Measurements from ENCODE around the gene MRPL18. TPM values are rescaled to one million over a fixed set of nuclear protein-coding genes. Genes with fewer than 3 reads are reported as not detected.

The MRPL18 gene
- total RNA-seq, 2 experiments from 2014 or later: 81.8 to 83.5 TPM

DNA sequence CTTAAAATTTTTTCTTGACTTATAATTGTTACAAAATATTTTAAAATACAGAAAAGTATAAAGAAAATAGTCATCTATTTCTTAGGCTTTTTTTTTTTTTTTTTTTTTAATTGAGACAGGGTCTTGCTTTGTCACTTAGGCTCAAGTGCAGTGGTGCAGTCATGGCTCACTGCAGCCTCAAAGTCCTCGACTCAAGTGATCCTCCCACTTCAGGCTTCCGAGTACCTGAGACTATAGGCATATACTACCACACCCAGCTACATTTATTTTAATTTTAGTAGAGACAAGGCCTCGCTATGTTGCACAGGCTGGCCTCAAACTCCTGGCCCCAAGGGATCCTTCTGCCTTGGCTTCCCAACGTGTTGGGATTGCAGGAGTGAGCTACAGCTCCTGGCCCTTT lies 33.8 kb upstream of the MRPL18 start:
- no peak for ATAC-seq
- intact Hi-C loops (cut with micrococcal nuclease): no loop called here
- no peak for DNase-seq
- ChIA-PET CTCF (interaction anchor here (0.8 to 1.7 kb wide), 4 partner anchors 22 to 34 kb away, joined by 3 to 4 read pairs (median 4); partner anchors contain the start of genes MRPL18 and WTAP), POLR2A (interaction anchor here (0.8 to 1.5 kb wide), 4 partner anchors 10 to 27 kb away, joined by 3 to 4 read pairs (median 4); no protein-coding TSS in a partner anchor)
- H3K27ac Mint-ChIP-seq: no peak overlapping the region
- H3K4me1 Mint-ChIP-seq (ENCODE audit: low read depth): peaks cover 17% of the 10 kb centered on the region
- TF ChIP-seq, protein P1, sequence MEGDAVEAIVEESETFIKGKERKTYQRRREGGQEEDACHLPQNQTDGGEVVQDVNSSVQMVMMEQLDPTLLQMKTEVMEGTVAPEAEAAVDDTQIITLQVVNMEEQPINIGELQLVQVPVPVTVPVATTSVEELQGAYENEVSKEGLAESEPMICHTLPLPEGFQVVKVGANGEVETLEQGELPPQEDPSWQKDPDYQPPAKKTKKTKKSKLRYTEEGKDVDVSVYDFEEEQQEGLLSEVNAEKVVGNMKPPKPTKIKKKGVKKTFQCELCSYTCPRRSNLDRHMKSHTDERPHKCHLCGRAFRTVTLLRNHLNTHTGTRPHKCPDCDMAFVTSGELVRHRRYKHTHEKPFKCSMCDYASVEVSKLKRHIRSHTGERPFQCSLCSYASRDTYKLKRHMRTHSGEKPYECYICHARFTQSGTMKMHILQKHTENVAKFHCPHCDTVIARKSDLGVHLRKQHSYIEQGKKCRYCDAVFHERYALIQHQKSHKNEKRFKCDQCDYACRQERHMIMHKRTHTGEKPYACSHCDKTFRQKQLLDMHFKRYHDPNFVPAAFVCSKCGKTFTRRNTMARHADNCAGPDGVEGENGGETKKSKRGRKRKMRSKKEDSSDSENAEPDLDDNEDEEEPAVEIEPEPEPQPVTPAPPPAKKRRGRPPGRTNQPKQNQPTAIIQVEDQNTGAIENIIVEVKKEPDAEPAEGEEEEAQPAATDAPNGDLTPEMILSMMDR (IDR thresholded peaks at IDR 0.05): no peak
- H3K27me3 Mint-ChIP-seq: no peaks in the 10 kb centered on the region
- peaks cover 46% of the 10 kb centered on the region for H3K36me3 Mint-ChIP-seq (ENCODE audit: low read depth)
- H3K9me3 Mint-ChIP-seq: no peaks in the 10 kb centered on the region
- no peak overlapping the region for H3K4me3 Mint-ChIP-seq

DNA sequence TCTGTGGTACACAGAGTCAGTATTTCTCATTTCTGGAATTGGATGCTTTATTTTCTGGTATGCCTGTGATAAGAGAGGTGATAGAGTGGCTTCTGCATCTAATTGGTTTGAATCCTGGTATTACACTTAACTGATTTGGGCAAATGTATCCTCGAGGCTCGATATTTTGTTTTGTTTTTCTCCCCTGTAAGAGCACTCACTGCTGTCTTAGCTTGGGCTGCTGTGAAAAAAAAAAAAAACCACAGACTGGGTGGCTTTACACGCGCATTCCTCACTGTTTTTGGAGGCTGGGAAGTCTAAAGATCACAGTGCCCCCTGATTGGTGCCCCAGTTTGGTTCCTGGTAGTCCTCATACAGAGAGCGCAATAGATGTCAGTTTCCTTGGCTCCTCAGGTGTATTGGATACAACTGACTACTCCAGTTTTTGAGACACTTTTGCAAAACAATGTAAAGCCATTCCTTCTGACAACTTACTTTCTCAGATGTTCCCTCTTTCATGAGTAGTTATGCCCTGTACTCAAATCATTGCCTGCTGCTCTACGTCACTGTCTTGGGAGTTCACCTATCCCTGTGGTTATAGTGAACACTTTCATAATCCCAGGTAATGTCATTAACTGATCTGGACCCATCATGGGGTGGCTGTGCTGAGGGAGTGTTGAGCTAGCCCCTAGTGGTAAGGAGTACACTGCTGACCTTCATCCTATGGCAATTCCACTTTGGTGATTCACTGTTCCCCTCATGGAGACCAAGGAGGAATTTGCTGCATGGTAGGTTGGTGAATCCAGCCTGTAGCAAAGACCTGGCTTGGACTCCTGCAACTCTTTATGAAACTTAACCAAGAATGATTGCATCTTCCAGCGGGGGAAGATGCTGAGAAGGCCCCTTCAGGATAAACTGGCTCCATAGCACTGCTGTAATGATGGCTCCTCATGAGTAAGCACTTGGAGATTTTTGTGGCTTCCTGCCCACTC lies 32.0 kb upstream of the MRPL18 start:
- no peak for ATAC-seq
- intact Hi-C loops (cut with micrococcal nuclease): no loop called here
- ChIA-PET POLR2A (interaction anchor here (1.3 to 3.9 kb wide), 3 partner anchors 12 to 31 kb away, joined by 3 to 17 read pairs (median 4); partner anchors contain the start of gene WTAP), CTCF (no interaction called here)
- H3K36me3 Mint-ChIP-seq (ENCODE audit: low read depth): peaks cover 47% of the 10 kb centered on the region
- TF ChIP-seq, protein P1 (IDR thresholded peaks at IDR 0.05): no peak
- no peaks in the 10 kb centered on the region for H3K27me3 Mint-ChIP-seq
- peaks cover 22% of the 10 kb centered on the region for H3K4me1 Mint-ChIP-seq (ENCODE audit: low read depth)
- H3K9me3 Mint-ChIP-seq: no peaks in the 10 kb centered on the region
- H3K27ac Mint-ChIP-seq: peak overlapping the region; percentile 60
- no peak overlapping the region for H3K4me3 Mint-ChIP-seq
- no peak for DNase-seq

DNA sequence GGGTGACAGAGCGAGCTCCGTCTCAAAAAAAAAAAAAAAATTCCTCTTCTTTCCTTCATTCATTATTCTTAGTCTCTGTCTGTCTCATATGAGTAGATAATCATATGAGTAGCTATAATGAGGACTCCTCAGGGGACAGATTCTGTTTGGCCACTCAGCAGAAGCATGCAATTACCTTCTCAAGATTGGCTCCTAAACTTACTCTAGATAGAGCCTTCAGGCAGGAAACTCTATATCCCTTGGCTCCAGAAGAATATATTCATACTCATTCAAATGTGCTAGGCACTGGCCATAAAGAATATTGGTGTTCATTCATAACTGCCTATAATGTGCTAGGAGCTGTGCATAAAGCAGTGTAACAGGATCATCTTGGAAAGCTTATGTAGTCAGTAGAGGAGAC lies 30.6 kb upstream of the MRPL18 start:
- Mint-ChIP-seq H3K4me1 (ENCODE audit: low read depth) (peaks cover 24% of the 10 kb centered on the region), H3K27ac (peak overlapping the region; percentile 7), H3K9me3 (no peaks in the 10 kb centered on the region), H3K4me3 (peak overlapping the region; percentile 6), H3K36me3 (ENCODE audit: low read depth) (peaks cover 43% of the 10 kb centered on the region), H3K27me3 (no peaks in the 10 kb centered on the region)
- ChIA-PET POLR2A (interaction anchor here (0.8 to 3.9 kb wide), 7 partner anchors 10 to 67 kb away, joined by 3 to 20 read pairs (median 4); partner anchors contain the start of genes MRPL18, SOD2, TCP1 and WTAP), CTCF (interaction anchor here (1.1 to 2.2 kb wide), 2 partner anchors 68 to 338 kb away, joined by 3 to 5 read pairs; no protein-coding TSS in a partner anchor)
- ATAC-seq (no peak), DNase-seq (no peak)
- TF ChIP-seq, protein P1 (IDR thresholded peaks at IDR 0.05): no peak
- intact Hi-C loops (cut with micrococcal nuclease): loop anchor here (5.0 kb wide), 2 partner anchors 32 to 67 kb away; partner anchors contain the start of genes SOD2 and WTAP

DNA sequence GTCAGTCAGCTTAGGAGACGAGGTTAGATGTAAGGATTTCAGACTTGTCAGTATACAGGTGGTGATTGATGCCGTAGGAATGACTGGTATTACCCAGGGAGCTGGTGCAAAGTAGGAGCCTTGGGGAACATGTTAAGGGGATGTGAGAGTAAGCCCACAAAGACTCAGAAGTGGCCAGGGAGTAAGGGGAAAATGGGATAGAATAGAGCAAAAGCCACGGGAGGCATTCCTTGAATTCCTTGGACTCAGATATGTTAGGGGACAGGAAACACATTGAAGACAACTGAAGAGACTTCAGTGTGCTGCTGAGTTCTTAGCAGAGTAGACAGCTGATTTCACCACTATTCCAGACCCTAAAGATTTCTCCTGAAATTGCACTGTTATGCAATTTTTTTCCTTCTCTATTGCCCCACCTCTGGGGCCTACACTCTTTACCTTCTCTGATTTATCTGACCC lies 29.6 kb upstream of the MRPL18 start:
- ChIA-PET POLR2A (interaction anchor here (1.0 to 4.2 kb wide), 10 partner anchors 8 to 68 kb away, joined by 3 to 20 read pairs (median 14); partner anchors contain the start of genes SOD2 and WTAP), CTCF (interaction anchor here (1.1 to 2.2 kb wide), 4 partner anchors 14 to 337 kb away, joined by 3 to 5 read pairs (median 4); no protein-coding TSS in a partner anchor)
- TF ChIP-seq, protein P1 (IDR thresholded peaks at IDR 0.05): no peak
- no peak for ATAC-seq
- no peak for DNase-seq
- Mint-ChIP-seq H3K4me3 (peak overlapping the region; percentile 97), H3K36me3 (ENCODE audit: low read depth) (peaks cover 40% of the 10 kb centered on the region), H3K27me3 (no peaks in the 10 kb centered on the region), H3K27ac (peak overlapping the region; percentile 98), H3K9me3 (no peaks in the 10 kb centered on the region), H3K4me1 (ENCODE audit: low read depth) (peaks cover 22% of the 10 kb centered on the region)
- intact Hi-C loops (cut with micrococcal nuclease): loop anchor here (5.0 kb wide), 2 partner anchors 33 to 68 kb away; partner anchors contain the start of genes SOD2 and WTAP
